Skeletal muscle cell (primary cell): ENCODE results near the gene LRFN3.
A peak's percentile ranks its signal among the peaks of the same experiment; 100 is the strongest.
"Not testable (repeated sequence)": the region's sequence is repeated elsewhere in the genome, so short reads cannot be mapped to it uniquely, and the experiment has no call there.

Experiments
- DNase-seq: peaks from one replicate; pipeline ENCODE4 v3.0.0-alpha.2; 2010; ENCODE audit warnings: low read depth
- H3K4me3 ChIP-seq: 2 replicates; pipeline ENCODE4 v1.5.1; 2011; ENCODE audit warnings: low read depth, mild to moderate bottlenecking, control low read depth, low read length, moderate library complexity

The LRFN3 gene

GRCh38 chr19:35936738-35937268, 629 bp downstream of the LRFN3 start:
- no peak for DNase-seq

GRCh38 chr19:35937345-35938281, 1.4 kb downstream of the LRFN3 start:
- H3K4me3 ChIP-seq = peak overlapping the region; percentile 58
- DNase-seq = no peak

More at GRCh38 chr19:35936738-35937268, 629 bp downstream of the LRFN3 start:
- H3K4me3 ChIP-seq = peak overlapping the region; percentile 58

- DNase-seq = no peak
- H3K4me3 ChIP-seq = no peak overlapping the region
Measured at GRCh38 chr19:35938282-35939224, 2.4 kb downstream of the LRFN3 start.

GRCh38 chr19:35939307-35940077, 3.3 kb downstream of the LRFN3 start:
- DNase-seq = no peak
- no peak overlapping the region for H3K4me3 ChIP-seq

- H3K4me3 ChIP-seq = no peak overlapping the region
- DNase-seq = no peak
Measured at GRCh38 chr19:35940078-35940775, 4.1 kb downstream of the LRFN3 start.

- H3K4me3 ChIP-seq = no peak overlapping the region
- no peak for DNase-seq
Measured at GRCh38 chr19:35940839-35941238, 4.7 kb downstream of the LRFN3 start.

- H3K4me3 ChIP-seq = no peak overlapping the region
- DNase-seq = no peak
Measured at GRCh38 chr19:35942235-35942634, 6.1 kb downstream of the LRFN3 start.

GRCh38 chr19:35943321-35944301, 7.4 kb downstream of the LRFN3 start:
- no peak overlapping the region for H3K4me3 ChIP-seq
- DNase-seq = no peak

- no peak overlapping the region for H3K4me3 ChIP-seq
- no peak for DNase-seq
Measured at GRCh38 chr19:35944556-35944955, 8.4 kb downstream of the LRFN3 start.

GRCh38 chr19:35945121-35945790, 9.1 kb downstream of the LRFN3 start:
- DNase-seq = no peak
- no peak overlapping the region for H3K4me3 ChIP-seq

GRCh38 chr19:35946203-35946602, 10.0 kb downstream of the LRFN3 start:
- H3K4me3 ChIP-seq = no peak overlapping the region
- DNase-seq = no peak

GRCh38 chr19:35949131-35949530, 13.0 kb downstream of the LRFN3 start:
- H3K4me3 ChIP-seq = no peak overlapping the region
- no peak for DNase-seq

GRCh38 chr19:35955881-35956634, 19.9 kb downstream of the LRFN3 start:
- no peak for DNase-seq
- no peak overlapping the region for H3K4me3 ChIP-seq

- H3K4me3 ChIP-seq, DNase-seq: not testable (repeated sequence)
Measured at GRCh38 chr19:35957411-35957810, 21.2 kb downstream of the LRFN3 start.

GRCh38 chr19:35958660-35959039, 22.5 kb downstream of the LRFN3 start:
- DNase-seq = no peak
- no peak overlapping the region for H3K4me3 ChIP-seq
